IMR-90 (cell line): Measurements from ENCODE around the gene SHISAL1. TPM values are rescaled to one million over a fixed set of nuclear protein-coding genes. Genes with fewer than 3 reads are reported as not detected.

Source experiments
- ATAC-seq: fragments of 200-7000 bp; cut with Tn5 transposase; 2 replicates; pipeline ENCODE4 v1.9.1; 2020; ENCODE audit warnings: low read depth, mild to moderate bottlenecking, moderate library complexity
- BruUV-seq: library from RNA; stranded (reverse); fragments of 400-500 nt; replicated peaks from 2 replicates; lab custom pipeline; 2021; lab: Mats Ljungman, UMichigan
- CTCF ChIA-PET: fragments of 300-600 bp; formaldehyde crosslinking; extraction: SDS; loops from one replicate; lab custom pipeline; 2021; ENCODE audit warnings: antibody characterized with exemption; lab: Yijun Ruan, JAX
- POLR2A ChIA-PET: fragments of 300-600 bp; sonication (Branson Sonifier 250); formaldehyde crosslinking; loops from one replicate; lab custom pipeline; 2022; ENCODE audit warnings: antibody characterized with exemption; ENCODE audit not compliant: unreplicated experiment; lab: Charles Lee
- DNase-seq: peaks from one replicate; pipeline ENCODE4 v3.0.0; 2013
- H2AFZ ChIP-seq: replicated peaks from 2 replicates; pipeline ENCODE3; 2013; ENCODE audit warnings: low read length, mild to moderate bottlenecking; ENCODE audit not compliant: poor library complexity
- H2AK5ac ChIP-seq: 2 replicates; pipeline ENCODE4 v1.6.1; 2013; ENCODE audit warnings: low read depth, low read length, inconsistent platforms
- H2AK9ac ChIP-seq: replicated peaks from 2 replicates; pipeline ENCODE3; 2013; ENCODE audit warnings: mild to moderate bottlenecking, low read depth, low read length, moderate library complexity; ENCODE audit not compliant: poor library complexity
- H2BK120ac ChIP-seq: 2 replicates; pipeline ENCODE4 v1.6.1; 2013; ENCODE audit warnings: low read depth, low read length, inconsistent platforms
- H2BK15ac ChIP-seq: 3 replicates; pipeline ENCODE4 v1.6.1; 2013; ENCODE audit warnings: low read depth, low read length, inconsistent platforms
- H2BK20ac ChIP-seq: 2 replicates; pipeline ENCODE4 v1.6.1; 2013; ENCODE audit warnings: low read depth, mild to moderate bottlenecking, inconsistent platforms, low read length, moderate library complexity
- H2BK5ac ChIP-seq: 2 replicates; pipeline ENCODE4 v1.6.1; 2013; ENCODE audit warnings: mild to moderate bottlenecking, low read depth, low read length, inconsistent platforms; ENCODE audit not compliant: poor library complexity, severe bottlenecking
- H3K14ac ChIP-seq: replicated peaks from 2 replicates; pipeline ENCODE4 v1.6.1; 2013; ENCODE audit warnings: low read depth, low read length, inconsistent platforms
- H3K18ac ChIP-seq: 2 replicates; pipeline ENCODE4 v1.6.1; 2013; ENCODE audit warnings: low read depth, low read length, control low read depth
- H3K23ac ChIP-seq: 2 replicates; pipeline ENCODE4 v1.6.1; 2013; ENCODE audit warnings: low read depth, low read length, inconsistent platforms
- H3K27ac ChIP-seq: 2 replicates; pipeline ENCODE4 v1.5.1; 2013; ENCODE audit warnings: mild to moderate bottlenecking, control low read depth, low read length; ENCODE audit not compliant: insufficient read depth
- H3K27me3 ChIP-seq: 2 replicates; pipeline ENCODE4 v1.6.1; 2013; ENCODE audit warnings: low read length; ENCODE audit not compliant: control insufficient read depth, insufficient read depth
- H3K36me3 ChIP-seq: 2 replicates; pipeline ENCODE4 v1.6.1; 2013; ENCODE audit warnings: low read length, mixed read lengths; ENCODE audit not compliant: control insufficient read depth, insufficient read depth
- H3K4ac ChIP-seq: 2 replicates; pipeline ENCODE4 v1.6.1; 2013; ENCODE audit warnings: low read depth, low read length, inconsistent platforms
- H3K4me1 ChIP-seq: 2 replicates; pipeline ENCODE4 v1.6.1; 2013; ENCODE audit warnings: low read length, mixed read lengths; ENCODE audit not compliant: control insufficient read depth, insufficient read depth
- H3K4me2 ChIP-seq: 2 replicates; pipeline ENCODE4 v1.6.1; 2013; ENCODE audit warnings: low read depth, mild to moderate bottlenecking, control low read depth, low read length, moderate library complexity
- H3K4me3 ChIP-seq: 2 replicates; pipeline ENCODE4 v1.5.1; 2013; ENCODE audit warnings: low read depth, mild to moderate bottlenecking, control low read depth, low read length, moderate library complexity; ENCODE audit not compliant: insufficient read depth
- H3K56ac ChIP-seq: 2 replicates; pipeline ENCODE4 v1.6.1; 2013; ENCODE audit warnings: low read length, inconsistent platforms; ENCODE audit not compliant: insufficient read depth; ENCODE audit errors: extremely low read depth
- H3K79me1 ChIP-seq, 2 experiments: 2 replicates each; pipeline ENCODE4 v1.6.1; 2013; ENCODE audit warnings: low read length in 2 of 2, inconsistent platforms in 1 of 2, low read depth in 1 of 2
- H3K9ac ChIP-seq: 2 replicates; pipeline ENCODE4 v1.6.1; 2013; ENCODE audit warnings: low read depth, low read length, control low read depth
- H3K9me1 ChIP-seq: 2 replicates; pipeline ENCODE4 v1.6.1; 2013; ENCODE audit warnings: low read length, inconsistent platforms; ENCODE audit not compliant: insufficient read depth
- H3K9me3 ChIP-seq: 2 replicates; pipeline ENCODE4 v1.6.1; 2013; ENCODE audit warnings: low read length; ENCODE audit not compliant: control insufficient read depth, insufficient read depth
- H4K20me1 ChIP-seq: 2 replicates; pipeline ENCODE4 v1.6.1; 2013; ENCODE audit warnings: low read length, inconsistent platforms; ENCODE audit not compliant: insufficient read depth
- H4K5ac ChIP-seq: 2 replicates; pipeline ENCODE4 v1.6.1; 2013; ENCODE audit warnings: mild to moderate bottlenecking, low read depth, low read length, control low read depth
- H4K8ac ChIP-seq, 2 experiments: 2 replicates each; pipeline ENCODE4 v1.6.1; 2013; ENCODE audit warnings: low read depth in 2 of 2, low read length in 2 of 2, control low read depth in 1 of 2, inconsistent platforms in 1 of 2
- H4K91ac ChIP-seq: 2 replicates; pipeline ENCODE4 v1.6.1; 2013; ENCODE audit warnings: low read depth, low read length, inconsistent platforms; ENCODE audit not compliant: insufficient read depth
- CEBPB ChIP-seq: IDR thresholded peaks from 2 replicates; pipeline ENCODE4 v1.6.1; 2012; ENCODE audit warnings: low read depth, low read length, improper control_type of control experiment
- FOS ChIP-seq: fragments of 150-350 bp; IDR thresholded peaks from 2 replicates; pipeline ENCODE4 v1.6.1; 2016; ENCODE audit warnings: low read depth, low read length
- MAFK ChIP-seq: IDR thresholded peaks from 2 replicates; pipeline ENCODE4 v1.6.1; 2012; ENCODE audit warnings: low read depth, low read length, improper control_type of control experiment
- MXI1 ChIP-seq: IDR thresholded peaks from 2 replicates; pipeline ENCODE4 v1.6.1; 2012; ENCODE audit warnings: low read depth, mild to moderate bottlenecking, low read length, moderate library complexity, borderline replicate concordance
- NFE2L2 ChIP-seq: fragments of 150-350 bp; IDR thresholded peaks from 2 replicates; pipeline ENCODE4 v1.6.1; 2016; ENCODE audit warnings: low read depth, mild to moderate bottlenecking, low read length
- WGBS, 2 experiments: methylation state at CpG; one replicate each; pipeline versions ENCODE4 v1.1.5 to v1.1.7; 2013; ENCODE audit warnings: missing lambda C conversion rate in 2 of 2; ENCODE audit not compliant: insufficient read length in 1 of 2; ENCODE audit errors: extremely low coverage in 2 of 2; 5-methylcytosine and 5-hydroxymethylcytosine counted together
- dilution Hi-C: fragments of 300-500 bp; cut with HindIII; formaldehyde crosslinking; loops from one replicate; pipeline ENCODE4 v1.14.3; 2018; ENCODE audit warnings: low sequenced_read_pairs; ENCODE audit not compliant: unreplicated experiment
- in situ Hi-C: fragments of 300-500 bp; cut with MboI; formaldehyde crosslinking; loops from 3 replicates; pipeline ENCODE4 v1.14.3; 2019; ENCODE audit warnings: low sequenced_read_pairs, inconsistent platforms, mixed read lengths
- intact Hi-C: fragments of 100-400 bp; cut with micrococcal nuclease; formaldehyde crosslinking; loops from 2 replicates; pipeline ENCODE4 v1.10.0; 2022
- polyA plus RNA-seq, 3 experiments: library from polyadenylated mRNA; depleted of rRNA; stranded (reverse); fragments of >200 nt; gene quantifications; 2 replicates each; pipeline ENCODE4 v1.2.3, GENCODE V29; 2012; ENCODE audit warnings: low replicate concordance in 1 of 3
- total RNA-seq: library from RNA; depleted of rRNA; stranded (reverse); fragments of >200 nt; gene quantifications from 2 replicates; pipeline ENCODE4 v1.2.3, GENCODE V29; 2012
- TF ChIP-seq, protein P1 (sequence below): fragments of 150-350 bp; IDR thresholded peaks from 2 replicates; pipeline ENCODE4 v1.6.1; 2016; ENCODE audit warnings: low read depth, mild to moderate bottlenecking, low read length, moderate library complexity, borderline replicate concordance
- TF ChIP-seq, protein P2 (sequence below): fragments of 150-350 bp; IDR thresholded peaks from 2 replicates; pipeline ENCODE4 v1.6.1; 2017; ENCODE audit warnings: mild to moderate bottlenecking, antibody characterized with exemption, low read length, low read depth

SHISAL1 gene
- total and polyA plus RNA-seq, 2 of the 4 experiments (the other 2 are of a cell fraction) = 1.0 to 1.4 TPM

DNA sequence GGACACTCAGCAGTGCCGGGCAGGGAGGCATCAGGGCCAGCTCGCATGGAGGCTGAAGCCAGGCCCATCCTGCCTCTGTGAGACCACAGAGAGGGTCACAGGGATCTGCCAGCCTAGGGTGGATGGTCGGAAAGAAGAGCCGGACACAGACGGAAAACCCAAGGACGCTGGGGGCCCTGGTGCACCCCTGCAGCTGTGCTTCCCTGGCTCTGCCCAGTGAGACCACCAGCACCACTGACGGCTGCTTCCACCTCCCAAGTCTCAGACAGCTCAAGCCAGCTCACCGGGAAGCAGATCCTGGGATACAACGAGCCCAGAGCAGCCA lies 42.2 kb downstream of the SHISAL1 start:
- BruUV-seq = no TSS peak
- Histone ChIP-seq H2BK20ac (no peak overlapping the region), H2BK120ac (no peak overlapping the region), H3K9ac (no peak overlapping the region), H3K23ac (no peak overlapping the region), H3K18ac (no peak overlapping the region), H3K4me3 (no peak overlapping the region), H3K36me3 (no peaks in the 10 kb centered on the region; the same call in 1 of the 2 replicates), H4K8ac (no peak overlapping the region), H2AFZ (no peak overlapping the region), H4K91ac (no peak overlapping the region), H3K4ac (no peak overlapping the region), H3K4me1 (no peaks in the 10 kb centered on the region), H3K27me3 (no peaks in the 10 kb centered on the region), H3K14ac (no peak overlapping the region), H4K5ac (no peak overlapping the region), H3K79me1 (no peaks in the 10 kb centered on the region), H3K56ac (no peak overlapping the region), H3K9me1 (peaks cover 7% of the 10 kb centered on the region), H3K27ac (no peak overlapping the region), H2BK15ac (no peak overlapping the region), H2AK9ac (no peak overlapping the region), H3K4me2 (no peak overlapping the region), H4K20me1 (no peaks in the 10 kb centered on the region), H2BK5ac (no peak overlapping the region), H3K9me3 (peaks cover 2% of the 10 kb centered on the region), H2AK5ac (no peak overlapping the region)
- in situ Hi-C loops = no loop called here
- 72% methylated on average over 3 of the region's 9 CpGs; no CpG with 5 or more reads in 1 of the 2 experiments for WGBS, 2 experiments
- TF ChIP-seq MXI1 (no peak), FOS (no peak), NFE2L2 (no peak), CEBPB (no peak), MAFK (no peak)
- TF ChIP-seq, protein P1, sequence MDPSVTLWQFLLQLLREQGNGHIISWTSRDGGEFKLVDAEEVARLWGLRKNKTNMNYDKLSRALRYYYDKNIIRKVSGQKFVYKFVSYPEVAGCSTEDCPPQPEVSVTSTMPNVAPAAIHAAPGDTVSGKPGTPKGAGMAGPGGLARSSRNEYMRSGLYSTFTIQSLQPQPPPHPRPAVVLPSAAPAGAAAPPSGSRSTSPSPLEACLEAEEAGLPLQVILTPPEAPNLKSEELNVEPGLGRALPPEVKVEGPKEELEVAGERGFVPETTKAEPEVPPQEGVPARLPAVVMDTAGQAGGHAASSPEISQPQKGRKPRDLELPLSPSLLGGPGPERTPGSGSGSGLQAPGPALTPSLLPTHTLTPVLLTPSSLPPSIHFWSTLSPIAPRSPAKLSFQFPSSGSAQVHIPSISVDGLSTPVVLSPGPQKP = no peak
- TF ChIP-seq, protein P2, sequence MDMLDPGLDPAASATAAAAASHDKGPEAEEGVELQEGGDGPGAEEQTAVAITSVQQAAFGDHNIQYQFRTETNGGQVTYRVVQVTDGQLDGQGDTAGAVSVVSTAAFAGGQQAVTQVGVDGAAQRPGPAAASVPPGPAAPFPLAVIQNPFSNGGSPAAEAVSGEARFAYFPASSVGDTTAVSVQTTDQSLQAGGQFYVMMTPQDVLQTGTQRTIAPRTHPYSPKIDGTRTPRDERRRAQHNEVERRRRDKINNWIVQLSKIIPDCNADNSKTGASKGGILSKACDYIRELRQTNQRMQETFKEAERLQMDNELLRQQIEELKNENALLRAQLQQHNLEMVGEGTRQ = no peak
- ATAC-seq = no peak
- ChIA-PET POLR2A (no interaction called here), CTCF (no interaction called here)
- intact Hi-C loops = no loop called here
- no peak for DNase-seq
- dilution Hi-C loops = no loop called here
